ENCODE results near the gene ACP7. TPM values are rescaled to one million over a fixed set of nuclear protein-coding genes. Genes with fewer than 3 reads are reported as not detected.
"Not testable (repeated sequence)": the region's sequence is repeated elsewhere in the genome, so short reads cannot be mapped to it uniquely, and the experiment has no call there.

Gene ACP7
- total and polyA plus RNA-seq, 7 donors = 0.07 TPM; not detected in 6

DNA sequence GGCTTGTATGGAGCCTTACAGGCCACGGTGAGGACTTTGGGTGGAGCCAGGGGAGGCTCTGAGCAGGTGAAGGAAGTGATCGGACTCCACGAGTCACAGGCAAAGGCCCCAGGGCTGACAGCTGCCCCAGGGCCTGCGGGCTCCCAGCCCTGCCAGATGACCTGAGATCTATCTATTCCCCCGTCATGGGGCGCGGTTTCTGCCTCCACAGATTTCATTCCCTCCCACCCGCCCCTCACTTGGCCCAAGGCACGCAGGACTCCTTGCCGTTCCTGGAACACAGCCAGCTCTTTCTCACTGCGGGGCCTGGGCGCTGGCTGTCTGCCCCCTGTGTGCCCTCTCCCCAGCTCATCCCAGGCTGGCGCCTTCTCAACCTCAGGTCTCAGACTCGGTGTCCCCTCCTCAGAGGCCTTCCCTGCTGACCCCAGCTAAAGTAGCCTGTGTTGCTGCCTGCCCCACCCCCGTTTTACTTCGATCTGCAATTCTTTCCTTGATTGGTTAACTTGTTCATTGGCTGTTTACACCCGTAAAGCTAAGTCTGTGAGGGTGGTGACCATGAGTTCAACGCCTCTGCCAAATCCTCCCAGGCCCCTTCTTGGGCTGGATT, 27.5 kb downstream of the ACP7 start:
- DNase-seq = no peak
- Histone ChIP-seq H3K4me3 (no peak overlapping the region), H3K4me1 (no peaks in the 10 kb centered on the region), H3K36me3 (ENCODE audit: insufficient read depth in 1 of 2, low read depth in 1 of 2) (no peaks in the 10 kb centered on the region), H3K27me3 (ENCODE audit: insufficient read depth in 3 of 3, low read length in 2 of 3) (peaks cover 0 to 23% (median 0%) of the 10 kb centered on the region in 3 donors), H3K9me3 (no peaks in the 10 kb centered on the region), H3K27ac (no peak overlapping the region)
- TF ChIP-seq, protein P1, sequence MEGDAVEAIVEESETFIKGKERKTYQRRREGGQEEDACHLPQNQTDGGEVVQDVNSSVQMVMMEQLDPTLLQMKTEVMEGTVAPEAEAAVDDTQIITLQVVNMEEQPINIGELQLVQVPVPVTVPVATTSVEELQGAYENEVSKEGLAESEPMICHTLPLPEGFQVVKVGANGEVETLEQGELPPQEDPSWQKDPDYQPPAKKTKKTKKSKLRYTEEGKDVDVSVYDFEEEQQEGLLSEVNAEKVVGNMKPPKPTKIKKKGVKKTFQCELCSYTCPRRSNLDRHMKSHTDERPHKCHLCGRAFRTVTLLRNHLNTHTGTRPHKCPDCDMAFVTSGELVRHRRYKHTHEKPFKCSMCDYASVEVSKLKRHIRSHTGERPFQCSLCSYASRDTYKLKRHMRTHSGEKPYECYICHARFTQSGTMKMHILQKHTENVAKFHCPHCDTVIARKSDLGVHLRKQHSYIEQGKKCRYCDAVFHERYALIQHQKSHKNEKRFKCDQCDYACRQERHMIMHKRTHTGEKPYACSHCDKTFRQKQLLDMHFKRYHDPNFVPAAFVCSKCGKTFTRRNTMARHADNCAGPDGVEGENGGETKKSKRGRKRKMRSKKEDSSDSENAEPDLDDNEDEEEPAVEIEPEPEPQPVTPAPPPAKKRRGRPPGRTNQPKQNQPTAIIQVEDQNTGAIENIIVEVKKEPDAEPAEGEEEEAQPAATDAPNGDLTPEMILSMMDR (IDR thresholded peaks at IDR 0.05) = no peak
- 27 to 31% (median 30%) methylated on average over 15 to 18 of the region's 18 CpGs for WGBS, 3 donors
- no peak for ATAC-seq
- intact Hi-C loops (cut with DNase I) = no loop called here

GRCh38 chr19:39112338-39112890, 28.2 kb downstream of the ACP7 start:
- no peak overlapping the region for H3K27ac ChIP-seq
- intact Hi-C loops (cut with DNase I) = no loop called here
- peaks cover 0 to 20% (median 0%) of the 10 kb centered on the region in 3 donors for H3K27me3 ChIP-seq (ENCODE audit: insufficient read depth in 3 of 3, low read length in 2 of 3)
- no peak overlapping the region for H3K4me3 ChIP-seq
- 61 to 76% (median 66%) methylated on average over 15 of the region's 15 CpGs for WGBS, 3 donors
- TF ChIP-seq, protein P1 (IDR thresholded peaks at IDR 0.05) = no peak
- H3K36me3 ChIP-seq (ENCODE audit: insufficient read depth in 1 of 2, low read depth in 1 of 2) = no peaks in the 10 kb centered on the region
- ATAC-seq (peak; percentile 41 to 92 (median 70)), DNase-seq (peak in 1 of 2 donors; percentile 62)
- H3K4me1 ChIP-seq = no peaks in the 10 kb centered on the region
- no peaks in the 10 kb centered on the region for H3K9me3 ChIP-seq

- H3K4me3 ChIP-seq = no peak overlapping the region
- ATAC-seq = no peak
- no peaks in the 10 kb centered on the region for H3K36me3 ChIP-seq (ENCODE audit: insufficient read depth in 1 of 2, low read depth in 1 of 2)
- intact Hi-C loops (cut with DNase I) = no loop called here
- TF ChIP-seq, protein P1 (IDR thresholded peaks at IDR 0.05) = no peak
- peaks cover 0 to 15% (median 0%) of the 10 kb centered on the region in 3 donors for H3K27me3 ChIP-seq (ENCODE audit: insufficient read depth in 3 of 3, low read length in 2 of 3)
- H3K9me3 ChIP-seq = no peaks in the 10 kb centered on the region
- WGBS, 3 donors = 64 to 68% (median 67%) methylated on average over 10 of the region's 10 CpGs
- no peak for DNase-seq
- no peak overlapping the region for H3K27ac ChIP-seq
- H3K4me1 ChIP-seq = no peaks in the 10 kb centered on the region
Observed at GRCh38 chr19:39113199-39113598, 29.0 kb downstream of the ACP7 start.

DNA sequence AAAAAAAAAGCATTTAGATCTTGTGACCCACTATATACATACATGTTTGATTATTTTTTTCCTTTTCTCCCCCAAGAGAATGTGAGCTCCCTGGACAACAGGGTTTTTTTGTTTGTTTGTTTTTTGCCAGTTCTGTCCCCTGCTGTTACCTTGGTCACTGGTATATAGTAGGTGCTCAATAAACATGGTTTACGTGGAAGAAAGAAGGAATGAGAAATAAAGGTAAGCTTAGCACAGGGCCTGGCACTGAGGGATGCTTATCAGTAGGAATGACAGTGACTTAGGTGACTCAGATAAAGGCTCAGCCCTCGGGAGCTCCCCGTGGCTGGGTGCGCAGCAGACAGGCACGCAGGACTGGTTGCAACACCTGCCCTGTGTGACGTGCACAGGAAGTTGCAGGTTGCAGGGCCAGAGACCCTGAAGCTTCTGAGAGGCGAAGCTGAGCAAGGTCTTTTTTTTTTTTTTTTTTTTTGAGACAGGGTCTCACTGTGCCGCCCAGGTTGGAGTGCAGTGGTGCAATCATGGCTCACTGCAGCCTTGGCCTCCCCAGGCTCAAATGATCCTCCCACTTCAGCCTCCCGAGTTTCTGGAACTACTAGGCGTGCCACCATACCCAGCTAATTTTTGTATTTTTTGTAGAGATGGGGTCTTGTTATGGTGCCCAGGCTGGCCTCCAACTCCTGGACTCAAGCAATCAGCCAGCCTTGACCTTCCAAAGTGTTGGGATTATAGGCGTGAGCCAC, 31.1 kb downstream of the ACP7 start:
- H3K9me3 ChIP-seq = no peaks in the 10 kb centered on the region
- no peaks in the 10 kb centered on the region for H3K4me1 ChIP-seq
- ATAC-seq (no peak), DNase-seq (no peak)
- no peak overlapping the region for H3K27ac ChIP-seq
- H3K36me3 ChIP-seq (ENCODE audit: insufficient read depth in 1 of 2, low read depth in 1 of 2) = no peaks in the 10 kb centered on the region
- H3K27me3 ChIP-seq (ENCODE audit: insufficient read depth in 3 of 3, low read length in 2 of 3) = peaks cover 0 to 15% (median 0%) of the 10 kb centered on the region in 3 donors
- 84 to 87% (median 85%) methylated on average over 10 to 11 of the region's 11 CpGs for WGBS, 3 donors
- H3K4me3 ChIP-seq = no peak overlapping the region
- intact Hi-C loops (cut with DNase I) = no loop called here
- TF ChIP-seq, protein P1 (IDR thresholded peaks at IDR 0.05) = no peak

DNA sequence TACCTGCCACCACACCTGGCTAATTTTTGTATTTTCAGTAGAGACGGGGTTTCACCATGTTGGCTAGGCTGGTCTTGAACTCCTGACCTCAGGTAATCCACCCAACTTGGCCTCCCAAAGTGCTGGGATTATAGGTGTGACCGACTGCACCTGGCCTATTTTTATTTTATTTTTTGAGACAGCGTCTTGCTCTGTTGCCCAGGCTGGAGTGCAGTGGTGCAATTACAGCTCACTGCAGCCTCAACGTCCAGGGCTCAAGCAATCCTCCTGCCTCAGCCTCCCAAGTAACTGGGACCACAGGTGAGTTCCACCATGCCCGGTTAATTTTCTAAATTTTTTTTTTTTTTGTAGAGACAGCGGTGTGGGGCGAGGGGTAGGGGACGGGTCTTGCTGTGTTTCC, 32.9 kb downstream of the ACP7 start:
- WGBS, 3 donors = 78 to 84% (median 82%) methylated on average over 7 to 8 of the region's 8 CpGs
- H3K4me1 ChIP-seq; DNase-seq; intact Hi-C loops (cut with DNase I); H3K9me3 ChIP-seq; H3K27ac ChIP-seq; ATAC-seq; H3K4me3 ChIP-seq; H3K36me3 ChIP-seq (ENCODE audit: insufficient read depth in 1 of 2, low read depth in 1 of 2): not testable (repeated sequence)
- peaks cover 0 to 18% (median 0%) of the 10 kb centered on the region in 3 donors for H3K27me3 ChIP-seq (ENCODE audit: insufficient read depth in 3 of 3, low read length in 2 of 3)

Measured in psoas muscle (tissue), 8 donors.